Pancreas (tissue), 10 donors: Measurements from ENCODE around the gene MAST1. TPM values are rescaled to one million over a fixed set of nuclear protein-coding genes. Genes with fewer than 3 reads are reported as not detected.

Experiments used
- ATAC-seq, 4 donors: fragments of 200-7000 bp; cut with Tn5 transposase; one replicate each; pipeline versions ENCODE4 v1.8.0 to v1.9.1; 2020; ENCODE audit warnings: mild to moderate bottlenecking in 4 of 4, moderate library complexity in 4 of 4
- DNase-seq, 6 donors: peaks; one replicate each; pipeline ENCODE4 v3.0.0-alpha.2; 2020
- FAIRE-seq: peaks from 2 replicates; lab custom pipeline; 2012; peaks lifted over from hg19 to GRCh38; lab: Jason Lieb, UNC
- H3K27ac ChIP-seq, 4 donors: fragments of 200-600 bp; sonication (generic); 1 replicate in 3 of 4; 2 replicates in 1 of 4; pipeline versions ENCODE4 v1.5.0 to v1.8.0; 2020
- H3K27me3 ChIP-seq, 4 donors: fragments of 200-600 bp; one replicate each; pipeline ENCODE4 v1.8.0; 2021
- H3K36me3 ChIP-seq, 3 donors: fragments of 200-600 bp; sonication (generic) in 1 of 3; one replicate each; pipeline versions ENCODE4 v1.5.0 to v1.8.0; 2020 to 2021
- H3K4me1 ChIP-seq, 3 donors: fragments of 200-600 bp; one replicate each; pipeline ENCODE4 v1.8.0; 2021
- H3K4me3 ChIP-seq, 4 donors: fragments of 200-600 bp; sonication (generic) in 2 of 4; one replicate each; pipeline versions ENCODE4 v1.5.0 to v1.8.0; 2020 to 2021
- H3K9me3 ChIP-seq, 4 donors: fragments of 200-600 bp; one replicate each; pipeline ENCODE4 v1.8.0; 2021
- WGBS, 2 donors: extraction: QIAGEN DNeasy Blood & Tissue Kit; methylation state at CpG; one replicate each; pipeline ENCODE4 v1.1.7; 2013; 5-methylcytosine and 5-hydroxymethylcytosine counted together
- intact Hi-C, 3 donors: fragments of 100-400 bp; cut with DNase I; formaldehyde crosslinking; loops; one replicate each; pipeline versions ENCODE4 v1.11.1 to v1.14.2; 2022
- polyA plus RNA-seq, 2 donors: library from polyadenylated mRNA; stranded (reverse); fragments of 200-250 nt; gene quantifications; one replicate each; pipeline ENCODE4 v1.2.3, GENCODE V29; 2013
- total RNA-seq, 6 donors: library from RNA; stranded (reverse); fragmentation: NEBNext Ultra II Directional in 4 of 6; extraction: Animal tissue kit (Norgen Biotek cat#: 25700) in 4 of 6; gene quantifications; one replicate each; pipeline versions ENCODE4 v1.2.1 to v1.2.4, GENCODE V29; 2021 to 2023
- TF ChIP-seq, protein P1 (sequence below), 4 donors: fragments of 200-600 bp; sonication (generic) in 3 of 4; IDR thresholded peaks; one replicate each; pipeline versions ENCODE4 v1.5.0 to v1.8.0; 2021; ENCODE audit warnings: antibody characterized with exemption in 4 of 4
- donor health status: healthy with polysubstance abuse.
- donor health status: DM: no; HTN: no; CAD: no; lungs with moderate emphysema.
- donor health status: DM: no; HTN: no; CAD: no.
- donor health status: control.
- donor health status: control.
- donor health status: Bipolar disorder and iron deficiency.
- donor health status: DM: yes; HTN: yes; CAD: no.
- donor health status: DM: no; HTN: no; CAD: no.
- donor health status: DM: no; HTN: no; CAD: no.
- donor health status: DM: yes; HTN: yes; CAD: no.

MAST1 gene
- total RNA-seq (1 to 10 TPM in 1 of 6 donors, under 1 TPM in 5; 0.23 to 1.1 (median 0.84) TPM), polyA plus RNA-seq (1 to 10 TPM; 5.8 to 7.3 TPM)

DNA sequence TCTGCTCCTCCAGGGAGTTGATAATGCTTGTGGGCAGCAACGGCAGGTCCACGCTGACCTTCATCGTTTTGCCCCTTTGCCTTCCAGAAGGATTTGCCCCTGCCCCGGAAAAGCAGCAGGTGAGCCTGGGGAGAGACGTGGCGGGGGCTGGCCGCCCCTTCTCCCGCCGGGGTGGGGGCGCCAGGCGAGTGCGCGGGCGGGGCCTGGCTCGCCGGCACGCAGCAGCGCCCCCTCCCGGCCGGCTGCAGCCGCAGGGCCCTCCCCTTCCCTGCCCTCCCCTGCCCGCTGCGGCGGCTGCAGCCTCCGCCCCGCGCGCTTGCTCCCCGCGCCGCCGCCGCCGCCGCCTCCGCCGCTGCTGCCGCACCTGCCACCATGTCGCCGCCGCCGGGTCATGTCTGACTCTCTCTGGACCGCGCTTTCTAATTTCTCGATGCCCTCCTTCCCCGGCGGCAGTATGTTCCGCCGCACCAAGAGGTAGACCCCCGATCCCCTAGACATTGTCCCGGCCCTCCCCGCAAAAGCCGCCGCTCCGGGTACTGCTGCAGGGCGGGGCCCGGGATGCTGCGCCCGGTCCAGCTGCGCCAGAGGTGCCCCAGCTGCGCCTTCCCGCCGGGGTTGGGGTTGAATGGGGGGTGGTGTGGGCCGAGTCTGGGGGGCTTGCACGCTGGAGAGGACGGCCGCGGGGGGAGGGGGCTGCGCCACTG is at the start of gene MAST1:
Gene MAST1, plus strand, starts transcription at position 334 of the 704 bp plus-strand sequence. Its CDS starts 58 bp downstream, at position 392.
- peak; percentile 57 to 78 (median 69) for ATAC-seq
- intact Hi-C loops: no loop called here
- H3K27me3 ChIP-seq: peaks cover 0 to 29% (median 3%) of the 10 kb centered on the region in 4 donors

DNA sequence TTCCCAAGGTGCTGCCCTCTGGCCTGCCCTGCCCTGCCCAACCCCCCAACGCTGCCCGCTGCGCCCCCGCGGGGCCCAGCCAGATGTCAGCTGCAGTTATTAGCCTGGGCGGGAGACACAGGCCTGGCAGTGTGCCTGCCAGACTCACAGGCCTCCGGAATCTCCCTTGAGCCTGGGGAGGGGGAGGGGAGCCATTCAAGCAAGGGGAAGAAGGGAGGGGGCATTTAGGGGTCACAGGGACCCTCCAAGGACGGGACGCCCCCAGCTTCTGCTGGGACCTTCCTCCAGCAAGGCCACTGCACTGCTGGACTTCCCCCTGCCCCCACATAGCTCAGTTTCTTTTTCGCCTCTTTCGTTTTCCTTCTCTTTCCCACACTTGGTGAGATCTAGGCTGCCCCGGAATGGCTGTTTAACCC is 49.6 kb upstream of the MAST1 start:
- TF ChIP-seq, protein P1, sequence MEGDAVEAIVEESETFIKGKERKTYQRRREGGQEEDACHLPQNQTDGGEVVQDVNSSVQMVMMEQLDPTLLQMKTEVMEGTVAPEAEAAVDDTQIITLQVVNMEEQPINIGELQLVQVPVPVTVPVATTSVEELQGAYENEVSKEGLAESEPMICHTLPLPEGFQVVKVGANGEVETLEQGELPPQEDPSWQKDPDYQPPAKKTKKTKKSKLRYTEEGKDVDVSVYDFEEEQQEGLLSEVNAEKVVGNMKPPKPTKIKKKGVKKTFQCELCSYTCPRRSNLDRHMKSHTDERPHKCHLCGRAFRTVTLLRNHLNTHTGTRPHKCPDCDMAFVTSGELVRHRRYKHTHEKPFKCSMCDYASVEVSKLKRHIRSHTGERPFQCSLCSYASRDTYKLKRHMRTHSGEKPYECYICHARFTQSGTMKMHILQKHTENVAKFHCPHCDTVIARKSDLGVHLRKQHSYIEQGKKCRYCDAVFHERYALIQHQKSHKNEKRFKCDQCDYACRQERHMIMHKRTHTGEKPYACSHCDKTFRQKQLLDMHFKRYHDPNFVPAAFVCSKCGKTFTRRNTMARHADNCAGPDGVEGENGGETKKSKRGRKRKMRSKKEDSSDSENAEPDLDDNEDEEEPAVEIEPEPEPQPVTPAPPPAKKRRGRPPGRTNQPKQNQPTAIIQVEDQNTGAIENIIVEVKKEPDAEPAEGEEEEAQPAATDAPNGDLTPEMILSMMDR (IDR thresholded peaks at IDR 0.05): no peak
- FAIRE-seq: no peak
- Histone ChIP-seq H3K4me3 (peak overlapping the region in 2 of 4 donors; percentile 70 to 81), H3K27ac (peak overlapping the region; percentile 95 to 100 (median 99)), H3K9me3 (no peaks in the 10 kb centered on the region), H3K27me3 (no peaks in the 10 kb centered on the region), H3K36me3 (no peaks in the 10 kb centered on the region), H3K4me1 (peaks cover 16 to 44% (median 21%) of the 10 kb centered on the region in 3 donors)
- intact Hi-C loops: no loop called here
- peak; percentile 75 to 91 (median 87) for DNase-seq
- WGBS, 2 donors: 4% methylated on average over 11 to 12 of the region's 12 CpGs
- ATAC-seq: no peak

More for the DNA sequence above, at the start of gene MAST1:
- Histone ChIP-seq H3K36me3 (no peaks in the 10 kb centered on the region), H3K4me3 (peak within 1 kb of the TSS in 2 of 4 donors; percentile 28 to 36), H3K27ac (no peak within 1 kb of the TSS), H3K4me1 (peaks cover 0 to 13% (median 0%) of the 10 kb centered on the region in 3 donors), H3K9me3 (no peaks in the 10 kb centered on the region)
- WGBS, 2 donors: 0 to 1% methylated on average over 20 to 69 of the region's 69 CpGs
- FAIRE-seq (no peak), DNase-seq (peak in 3 of 6 donors; percentile 34 to 84 (median 54))
- TF ChIP-seq, protein P1 (IDR thresholded peaks at IDR 0.05): peak in 3 of 4 donors; percentile 6 to 46 (median 7)

DNA sequence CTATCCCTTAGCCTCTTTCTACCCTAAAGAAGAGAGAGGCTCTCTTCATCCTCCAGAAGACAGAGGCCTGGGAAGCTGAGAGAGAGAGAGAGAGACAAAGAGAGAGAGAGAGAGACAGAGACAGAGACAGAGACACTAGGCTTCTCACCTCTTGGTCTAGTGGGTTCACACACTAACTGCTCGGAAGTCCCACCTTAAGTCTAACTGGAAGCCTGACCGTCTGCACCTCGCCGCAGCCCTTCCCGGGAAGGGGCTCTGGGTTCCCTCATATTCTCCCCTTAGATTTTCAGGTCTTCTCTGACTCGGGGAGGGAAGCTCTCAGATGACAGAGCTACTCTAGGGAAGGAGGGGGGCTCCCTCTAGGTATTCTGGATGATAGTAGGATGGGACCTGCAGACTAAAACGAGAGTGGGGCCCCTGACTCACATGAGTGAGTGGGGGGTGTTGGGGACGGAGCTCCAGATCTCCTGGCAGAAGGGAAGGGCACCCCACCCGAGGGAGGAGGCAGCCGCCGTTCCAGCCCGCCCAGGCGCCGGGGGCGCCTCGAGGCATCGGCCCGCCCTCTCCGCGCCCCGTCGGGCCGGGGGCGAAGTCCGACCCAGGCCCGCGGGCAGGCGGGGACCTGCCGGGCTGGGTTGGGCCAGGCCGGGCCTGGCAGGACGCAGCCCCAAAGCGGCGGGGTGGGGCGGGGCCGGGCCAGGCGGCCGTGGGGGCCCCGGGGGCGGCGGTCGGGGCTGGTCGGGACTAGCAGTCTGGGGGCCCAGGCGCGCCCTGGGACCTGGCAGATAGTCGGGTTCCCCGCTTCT is 49.0 kb upstream of the MAST1 start:
- Histone ChIP-seq H3K4me3 (peak overlapping the region; percentile 15 to 81 (median 50)), H3K4me1 (peaks cover 16 to 42% (median 20%) of the 10 kb centered on the region in 3 donors), H3K27me3 (no peaks in the 10 kb centered on the region), H3K9me3 (no peaks in the 10 kb centered on the region), H3K27ac (peak overlapping the region; percentile 95 to 100 (median 99)), H3K36me3 (no peaks in the 10 kb centered on the region)
- DNase-seq: peak in 1 of 6 donors; percentile 54
- FAIRE-seq: no peak
- TF ChIP-seq, protein P1 (IDR thresholded peaks at IDR 0.05): no peak
- intact Hi-C loops: no loop called here
- WGBS, 2 donors: 6 to 8% methylated on average over 35 to 46 of the region's 46 CpGs
- peak in 3 of 4 donors; percentile 0 to 2 (median 1) for ATAC-seq

DNA sequence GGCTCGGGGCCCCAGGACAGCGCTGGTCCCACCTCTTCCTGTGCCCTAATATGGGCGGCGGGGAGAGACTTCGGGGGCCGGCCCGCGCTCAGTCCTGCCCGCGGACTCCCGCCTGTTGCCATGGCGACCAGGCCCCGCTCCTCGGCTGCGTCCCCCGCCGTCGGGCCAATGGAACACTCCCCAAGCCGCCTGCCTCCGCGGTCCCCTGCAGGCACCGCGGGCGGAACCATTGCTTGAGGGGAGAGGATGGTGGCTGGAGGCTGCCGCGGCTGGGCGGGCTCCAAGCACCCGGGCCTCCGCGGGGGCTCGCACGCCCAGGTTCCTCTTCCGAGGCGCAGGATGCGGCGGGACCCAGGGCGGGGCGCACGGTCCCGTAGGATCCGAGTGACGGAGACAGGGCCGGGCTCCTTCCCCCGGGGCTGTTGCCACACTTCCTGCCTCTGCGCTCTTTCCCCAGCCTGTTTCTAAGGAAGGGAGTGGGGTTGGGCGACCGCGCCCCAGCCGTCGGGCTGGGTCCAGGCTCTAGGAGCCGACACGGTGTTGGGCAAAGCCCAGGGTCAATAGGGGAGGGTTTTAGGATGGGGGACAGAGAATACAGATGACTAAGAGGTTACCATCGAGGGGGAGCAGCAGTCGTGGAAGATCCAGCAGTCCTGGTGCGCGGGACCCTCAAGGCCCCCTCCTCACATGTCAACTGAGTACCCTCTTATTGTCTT is 48.3 kb upstream of the MAST1 start:
- FAIRE-seq (no peak), ATAC-seq (peak; percentile 37 to 56 (median 42)), DNase-seq (peak; percentile 95 to 98 (median 98))
- Histone ChIP-seq H3K27me3 (no peaks in the 10 kb centered on the region), H3K4me1 (peaks cover 16 to 44% (median 20%) of the 10 kb centered on the region in 3 donors), H3K9me3 (no peaks in the 10 kb centered on the region), H3K4me3 (peak overlapping the region; percentile 18 to 81 (median 50)), H3K36me3 (no peaks in the 10 kb centered on the region), H3K27ac (peak overlapping the region; percentile 95 to 100 (median 99))
- 1% methylated on average over 42 to 56 of the region's 56 CpGs for WGBS, 2 donors
- intact Hi-C loops: no loop called here
- TF ChIP-seq, protein P1 (IDR thresholded peaks at IDR 0.05): no peak
